Peyer's patch (tissue), 4 donors: ENCODE measurements around the gene PTCH1. TPM values are rescaled to one million over a fixed set of nuclear protein-coding genes. Genes with fewer than 3 reads are reported as not detected.
A peak's percentile ranks its signal among the peaks of the same experiment; 100 is the strongest.

Experiments
- DNase-seq, 3 donors: peaks; one replicate each; pipeline ENCODE4 v3.0.0-alpha.2; 2017 to 2019
- H3K27ac ChIP-seq, 4 donors: fragments of 200-600 bp; sonication (generic); one replicate each; pipeline ENCODE4 v1.5.1; 2016 to 2019
- H3K27me3 ChIP-seq, 2 donors: fragments of 200-600 bp; sonication (generic); one replicate each; pipeline ENCODE4 v1.5.1; 2019
- H3K36me3 ChIP-seq, 3 donors: fragments of 200-600 bp; sonication (generic); one replicate each; pipeline ENCODE4 v1.5.1; 2016 to 2019
- H3K4me1 ChIP-seq, 4 donors: fragments of 200-600 bp; sonication (generic); one replicate each; pipeline ENCODE4 v1.5.1; 2016 to 2019
- H3K4me3 ChIP-seq, 4 donors: fragments of 200-600 bp; sonication (generic); 1 replicate in 3 of 4; 2 replicates in 1 of 4; pipeline ENCODE4 v1.5.1; 2016 to 2019; ENCODE audit warnings: mild to moderate bottlenecking in 1 of 4
- H3K9me3 ChIP-seq, 4 donors: fragments of 200-600 bp; sonication (generic); one replicate each; pipeline ENCODE4 v1.5.1; 2016 to 2019; ENCODE audit warnings: mild to moderate bottlenecking in 1 of 4
- CTCF ChIP-seq, 6 experiments: fragments of 450-650 bp in 4 of 6; fragments of 200-600 bp in 2 of 6; sonication (generic) in 1 of 6; IDR thresholded peaks; one replicate each; pipeline ENCODE4 v1.5.1; 2017 to 2019; ENCODE audit warnings: antibody characterized with exemption in 6 of 6, mild to moderate bottlenecking in 3 of 6, moderate library complexity in 1 of 6
- POLR2A ChIP-seq, 2 donors: fragments of 450-650 bp; IDR thresholded peaks; one replicate each; pipeline ENCODE4 v1.5.1; 2017; ENCODE audit warnings: antibody characterized with exemption in 2 of 2, mild to moderate bottlenecking in 2 of 2, moderate library complexity in 2 of 2
- total RNA-seq, 4 donors: library from RNA; depleted of rRNA; stranded (reverse); fragments of >200 nt; gene quantifications; one replicate each; pipeline ENCODE4 v1.1.0, GENCODE V29; 2016

The PTCH1 gene
- total RNA-seq, 4 donors from 2014 or later, result 16.5 to 71.0 (median 24.0) TPM

DNA sequence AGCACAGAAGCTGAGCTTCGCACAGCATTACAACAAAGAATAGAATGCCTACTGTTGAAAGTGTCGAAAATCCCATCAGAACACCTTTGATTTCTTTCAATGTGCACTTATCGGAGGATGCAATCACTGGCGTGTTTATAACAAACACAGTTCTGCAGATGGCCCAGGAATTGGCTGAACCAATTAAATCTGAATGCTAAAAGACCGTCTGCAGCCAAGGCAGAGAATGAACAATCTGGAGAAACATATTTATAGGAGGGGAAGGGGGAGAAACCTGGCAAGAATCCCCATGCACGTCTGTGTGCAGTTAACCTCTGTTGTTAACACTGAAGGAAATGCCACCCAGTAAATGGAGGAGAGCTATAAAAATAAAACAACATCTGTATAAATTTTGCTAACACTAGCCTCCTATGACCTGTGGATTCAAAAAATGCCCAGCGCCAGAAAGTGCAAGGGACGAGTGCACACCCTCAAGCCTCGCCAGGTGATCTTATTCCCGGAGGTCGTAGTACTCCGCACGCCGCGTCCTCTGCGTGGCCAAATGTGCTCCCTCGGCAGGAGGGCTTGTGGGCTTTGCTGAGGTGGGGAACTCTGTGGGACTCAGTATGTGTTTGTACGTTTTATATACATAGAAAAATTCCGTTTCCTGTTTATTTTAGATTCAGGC is 56.8 kb downstream of the PTCH1 start:
- peak overlapping the region in 2 of 4 donors; percentile 7 to 46 for H3K27ac ChIP-seq
- no peaks in the 10 kb centered on the region for H3K27me3 ChIP-seq
- no peak for TF ChIP-seq POLR2A (IDR thresholded peaks at IDR 0.05)
- no peak for TF ChIP-seq CTCF (IDR thresholded peaks at IDR 0.05)
- peaks cover 0 to 33% (median 0%) of the 10 kb centered on the region in 3 donors for H3K36me3 ChIP-seq
- DNase-seq, result no peak
- no peak overlapping the region for H3K4me3 ChIP-seq
- H3K4me1 ChIP-seq, result peaks cover 0 to 20% (median 0%) of the 10 kb centered on the region in 4 donors
- H3K9me3 ChIP-seq, result no peaks in the 10 kb centered on the region

DNA sequence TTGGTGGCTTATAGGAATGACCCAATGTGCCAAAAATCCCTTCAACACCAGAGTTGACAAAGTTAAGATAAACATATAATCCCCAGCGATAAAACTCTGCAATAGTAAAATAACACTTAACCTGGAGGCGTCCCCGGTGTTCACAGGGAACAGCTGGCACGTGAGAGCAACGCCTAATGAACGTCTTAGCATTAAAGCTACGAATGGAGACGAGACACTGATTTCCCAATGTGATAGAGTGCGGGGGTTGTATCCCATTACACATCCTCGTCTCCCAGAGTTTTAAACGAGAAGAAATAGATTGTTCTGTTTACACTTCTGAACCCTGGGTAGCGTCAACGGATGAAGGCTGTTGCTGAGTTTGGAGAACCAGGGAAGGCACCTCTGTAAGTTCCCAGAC is 57.6 kb downstream of the PTCH1 start:
- H3K27me3 ChIP-seq, result no peaks in the 10 kb centered on the region
- peaks cover 0 to 36% (median 3%) of the 10 kb centered on the region in 3 donors for H3K36me3 ChIP-seq
- no peak overlapping the region for H3K4me3 ChIP-seq
- no peak for DNase-seq
- TF ChIP-seq POLR2A (IDR thresholded peaks at IDR 0.05) (no peak), CTCF (IDR thresholded peaks at IDR 0.05) (no peak)
- peak overlapping the region in 2 of 4 donors; percentile 7 to 46 for H3K27ac ChIP-seq
- H3K4me1 ChIP-seq, result peaks cover 0 to 20% (median 0%) of the 10 kb centered on the region in 4 donors
- H3K9me3 ChIP-seq, result no peaks in the 10 kb centered on the region

DNA sequence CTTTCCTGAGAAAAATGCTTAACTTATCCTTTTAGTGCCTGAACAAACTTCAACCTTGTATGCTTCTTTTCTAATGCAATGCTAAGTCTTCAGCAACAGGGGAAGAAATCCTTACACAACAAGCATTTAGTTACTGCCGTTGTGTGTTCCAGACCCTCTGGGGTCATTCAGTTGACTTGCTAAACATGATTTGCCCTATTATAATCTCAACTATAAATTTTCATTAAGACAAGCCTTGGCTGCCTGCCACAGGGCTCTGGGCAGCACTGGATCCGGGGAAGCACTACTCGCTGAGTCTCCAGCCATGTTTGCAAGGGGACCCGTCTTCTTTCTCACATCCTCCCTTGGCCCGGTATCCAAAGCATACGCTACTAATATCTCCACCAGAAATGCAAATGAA is 58.1 kb downstream of the PTCH1 start:
- TF ChIP-seq POLR2A (IDR thresholded peaks at IDR 0.05) (no peak), CTCF (IDR thresholded peaks at IDR 0.05) (no peak)
- no peak for DNase-seq
- Histone ChIP-seq H3K27ac (peak overlapping the region in 2 of 4 donors; percentile 7 to 46), H3K9me3 (no peaks in the 10 kb centered on the region), H3K4me3 (no peak overlapping the region), H3K27me3 (no peaks in the 10 kb centered on the region), H3K4me1 (peaks cover 0 to 17% (median 0%) of the 10 kb centered on the region in 4 donors), H3K36me3 (peaks cover 0 to 41% (median 4%) of the 10 kb centered on the region in 3 donors)

DNA sequence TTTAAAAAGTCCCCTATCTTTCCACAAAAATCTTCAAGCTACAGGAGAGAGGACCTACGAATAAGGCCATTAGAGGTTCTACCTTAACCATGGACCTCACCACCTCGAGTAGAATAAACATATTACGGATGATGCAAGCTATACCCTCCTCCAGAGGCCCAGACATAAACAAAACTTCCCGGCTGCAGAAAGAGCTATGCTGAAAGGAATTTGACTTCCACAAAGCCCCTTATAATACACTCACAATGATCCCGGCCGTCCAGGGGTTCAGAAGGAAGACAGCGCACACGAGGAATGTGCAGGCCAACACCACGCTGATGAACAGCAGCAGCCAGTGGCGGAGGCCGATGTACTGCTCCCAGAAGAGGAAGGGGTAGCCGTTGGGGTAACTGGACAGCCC is 59.0 kb downstream of the PTCH1 start:
- DNase-seq, result no peak
- Histone ChIP-seq H3K4me1 (peaks cover 0 to 10% (median 0%) of the 10 kb centered on the region in 4 donors), H3K36me3 (peaks cover 0 to 50% (median 4%) of the 10 kb centered on the region in 3 donors), H3K4me3 (no peak overlapping the region), H3K27me3 (no peaks in the 10 kb centered on the region), H3K9me3 (no peaks in the 10 kb centered on the region), H3K27ac (peak overlapping the region in 1 of 4 donors; percentile 27)
- no peak for TF ChIP-seq POLR2A (IDR thresholded peaks at IDR 0.05)
- no peak for TF ChIP-seq CTCF (IDR thresholded peaks at IDR 0.05)

DNA sequence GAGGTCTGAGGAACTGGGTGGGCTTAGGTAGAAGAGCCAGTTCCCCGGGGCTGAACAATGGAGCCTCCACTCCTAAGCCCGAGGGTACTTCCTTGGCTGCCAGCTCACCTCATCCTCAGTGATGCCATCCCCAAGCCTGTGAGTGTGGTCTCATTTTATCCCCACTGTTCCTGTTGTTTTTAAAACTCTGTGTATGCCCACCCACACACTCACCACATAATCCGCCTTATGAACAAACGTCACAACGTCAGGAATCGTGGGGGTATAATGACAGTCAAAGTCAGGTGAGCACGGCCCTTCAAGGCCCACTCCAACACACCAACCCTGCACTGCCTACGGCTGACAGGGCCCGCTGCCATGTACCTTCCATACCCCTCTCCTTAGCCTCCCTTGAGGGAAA is 61.1 kb downstream of the PTCH1 start:
- TF ChIP-seq CTCF (IDR thresholded peaks at IDR 0.05), result no peak
- no peak for TF ChIP-seq POLR2A (IDR thresholded peaks at IDR 0.05)
- no peak for DNase-seq
- Histone ChIP-seq H3K4me1 (no peaks in the 10 kb centered on the region), H3K27me3 (no peaks in the 10 kb centered on the region), H3K4me3 (no peak overlapping the region), H3K36me3 (peaks cover 0 to 60% (median 4%) of the 10 kb centered on the region in 3 donors), H3K27ac (no peak overlapping the region), H3K9me3 (no peaks in the 10 kb centered on the region)
